RWPE2 (cell line): Measurements from ENCODE around the gene PSMA3.
A peak's percentile ranks its signal among the peaks of the same experiment; 100 is the strongest.
"Not testable (repeated sequence)": the region's sequence is repeated elsewhere in the genome, so short reads cannot be mapped to it uniquely, and the experiment has no call there.

Source experiments
- ATAC-seq: fragments of 200-7000 bp; cut with Tn5 transposase; 3 replicates; pipeline ENCODE4 v1.9.1; 2021; ENCODE audit warnings: low read depth
- DNase-seq: peaks from one replicate; pipeline ENCODE4 v3.0.0-alpha.2; 2020; ENCODE audit warnings: low spot score
- H3K27ac ChIP-seq: fragments of 450-650 bp; 2 replicates; pipeline ENCODE4 v1.5.1; 2017; ENCODE audit warnings: mild to moderate bottlenecking; ENCODE audit not compliant: poor library complexity, severe bottlenecking
- H3K27me3 ChIP-seq: fragments of 250-450 bp; sonication (Bioruptor Pico); 2 replicates; pipeline ENCODE4 v1.5.1; 2021; ENCODE audit warnings: mild to moderate bottlenecking, moderate library complexity; ENCODE audit not compliant: insufficient read depth, poor library complexity, severe bottlenecking
- H3K36me3 ChIP-seq: fragments of 250-450 bp; sonication (Bioruptor Pico); 2 replicates; pipeline ENCODE4 v1.5.1; 2020; ENCODE audit warnings: low read depth, mild to moderate bottlenecking, moderate library complexity
- H3K4me1 ChIP-seq: fragments of 250-450 bp; sonication (Bioruptor Pico); 2 replicates; pipeline ENCODE4 v1.5.1; 2021; ENCODE audit warnings: mild to moderate bottlenecking, moderate library complexity; ENCODE audit not compliant: insufficient read depth, poor library complexity, severe bottlenecking
- H3K4me3 ChIP-seq: fragments of 250-450 bp; sonication (Bioruptor Pico); 2 replicates; pipeline ENCODE4 v1.5.1; 2021; ENCODE audit warnings: mild to moderate bottlenecking, moderate library complexity; ENCODE audit not compliant: severe bottlenecking
- H3K9me3 ChIP-seq: fragments of 250-450 bp; sonication (Bioruptor Pico); 2 replicates; pipeline ENCODE4 v1.5.1; 2021; ENCODE audit warnings: mild to moderate bottlenecking, moderate library complexity; ENCODE audit not compliant: severe bottlenecking
- CTCF ChIP-seq: fragments of 450-650 bp; IDR thresholded peaks from one replicate; pipeline ENCODE4 v1.5.1; 2017; ENCODE audit warnings: mild to moderate bottlenecking, moderate library complexity; ENCODE audit not compliant: poor library complexity, severe bottlenecking

PSMA3 gene

GRCh38 chr14:58245562-58245961 is 919 bp downstream of the PSMA3 start:
- no peaks in the 10 kb centered on the region for H3K9me3 ChIP-seq
- ATAC-seq, result no peak
- no peaks in the 10 kb centered on the region for H3K27me3 ChIP-seq
- peak overlapping the region; percentile 72 for H3K4me3 ChIP-seq
- H3K27ac ChIP-seq, result peak overlapping the region; percentile 92
- no peak for TF ChIP-seq CTCF
- H3K4me1 ChIP-seq, result peaks cover 22% of the 10 kb centered on the region
- DNase-seq, result no peak
- peaks cover 36% of the 10 kb centered on the region for H3K36me3 ChIP-seq

GRCh38 chr14:58249611-58250010 is 5.0 kb downstream of the PSMA3 start:
- no peak for TF ChIP-seq CTCF
- peaks cover 15% of the 10 kb centered on the region for H3K4me1 ChIP-seq

GRCh38 chr14:58258156-58258555 is 13.5 kb downstream of the PSMA3 start:
- no peak overlapping the region for H3K27ac ChIP-seq
- peaks cover 98% of the 10 kb centered on the region for H3K36me3 ChIP-seq
- H3K9me3 ChIP-seq, result no peaks in the 10 kb centered on the region
- DNase-seq (no peak), ATAC-seq (0 out of 3 replicates have a peak, but pooled peaks have one; percentile 10)
- no peaks in the 10 kb centered on the region for H3K4me1 ChIP-seq
- no peaks in the 10 kb centered on the region for H3K27me3 ChIP-seq
- H3K4me3 ChIP-seq, result no peak overlapping the region
- TF ChIP-seq CTCF, result peak; percentile 8

More at GRCh38 chr14:58249611-58250010, 5.0 kb downstream of the PSMA3 start:
- Histone ChIP-seq H3K27ac (no peak overlapping the region), H3K36me3 (peaks cover 73% of the 10 kb centered on the region), H3K4me3 (no peak overlapping the region), H3K9me3 (no peaks in the 10 kb centered on the region), H3K27me3 (no peaks in the 10 kb centered on the region)
- ATAC-seq (no peak), DNase-seq (no peak)

- H3K9me3 ChIP-seq, DNase-seq, H3K27ac ChIP-seq, H3K4me3 ChIP-seq, H3K4me1 ChIP-seq, ATAC-seq, H3K27me3 ChIP-seq: not testable (repeated sequence)
- H3K36me3 ChIP-seq, result peaks cover 100% of the 10 kb centered on the region
Observed at GRCh38 chr14:58262005-58262404, 17.4 kb downstream of the PSMA3 start.

- H3K4me1 ChIP-seq, result no peaks in the 10 kb centered on the region
- DNase-seq, result no peak
- ATAC-seq, result no peak
- H3K27ac ChIP-seq, result no peak overlapping the region
- H3K36me3 ChIP-seq, result peaks cover 100% of the 10 kb centered on the region
- no peaks in the 10 kb centered on the region for H3K27me3 ChIP-seq
- no peak for TF ChIP-seq CTCF
- H3K9me3 ChIP-seq, result no peaks in the 10 kb centered on the region
- no peak overlapping the region for H3K4me3 ChIP-seq
Observed at GRCh38 chr14:58265401-58265800, 20.8 kb downstream of the PSMA3 start.
